ENCODE data around the gene LBH.

The LBH gene

GRCh38 chr2:30282721-30283120 lies 51.4 kb downstream of the LBH start:
- Histone ChIP-seq H3K4me3 (ENCODE audit: low read length) (no peak overlapping the region), H3K9ac (ENCODE audit: low read depth, low read length) (no peak overlapping the region), H3K4me1 (ENCODE audit: insufficient read depth, low read length) (peaks cover 13% of the 10 kb centered on the region), H3K27ac (ENCODE audit: low read depth, low read length) (no peak overlapping the region), H3K9me3 (ENCODE audit: insufficient read depth, low read depth, low read length) (no peaks in the 10 kb centered on the region), H3K36me3 (ENCODE audit: insufficient read depth, low read length) (no peaks in the 10 kb centered on the region), H3K27me3 (ENCODE audit: insufficient read depth, low read length) (no peaks in the 10 kb centered on the region)
- 94% methylated on average over 4 of the region's 4 CpGs for WGBS

GRCh38 chr2:30283931-30284565 lies 52.7 kb downstream of the LBH start:
- Histone ChIP-seq H3K9ac (ENCODE audit: low read depth, low read length) (no peak overlapping the region), H3K4me3 (ENCODE audit: low read length) (no peak overlapping the region), H3K27me3 (ENCODE audit: insufficient read depth, low read length) (no peaks in the 10 kb centered on the region), H3K9me3 (ENCODE audit: insufficient read depth, low read depth, low read length) (no peaks in the 10 kb centered on the region), H3K36me3 (ENCODE audit: insufficient read depth, low read length) (no peaks in the 10 kb centered on the region), H3K4me1 (ENCODE audit: insufficient read depth, low read length) (peaks cover 27% of the 10 kb centered on the region), H3K27ac (ENCODE audit: low read depth, low read length) (no peak overlapping the region)
- 81% methylated on average over 14 of the region's 14 CpGs for WGBS

- Histone ChIP-seq H3K36me3 (ENCODE audit: insufficient read depth, low read length) (no peaks in the 10 kb centered on the region), H3K9me3 (ENCODE audit: insufficient read depth, low read depth, low read length) (no peaks in the 10 kb centered on the region), H3K27me3 (ENCODE audit: insufficient read depth, low read length) (no peaks in the 10 kb centered on the region), H3K4me3 (ENCODE audit: low read length) (no peak overlapping the region), H3K4me1 (ENCODE audit: insufficient read depth, low read length) (peaks cover 28% of the 10 kb centered on the region), H3K9ac (ENCODE audit: low read depth, low read length) (no peak overlapping the region), H3K27ac (ENCODE audit: low read depth, low read length) (no peak overlapping the region)
- 100% methylated on average over 2 of the region's 3 CpGs for WGBS
Measured at GRCh38 chr2:30285758-30286157, 54.4 kb downstream of the LBH start.

GRCh38 chr2:30287190-30287840 lies 56.0 kb downstream of the LBH start:
- no CpG with 5 or more reads among the region's 1 CpG for WGBS

GRCh38 chr2:30287857-30288513 lies 56.7 kb downstream of the LBH start:
- Histone ChIP-seq H3K9ac (ENCODE audit: low read depth, low read length) (no peak overlapping the region), H3K27ac (ENCODE audit: low read depth, low read length) (peak overlapping the region; percentile 54), H3K36me3 (ENCODE audit: insufficient read depth, low read length) (no peaks in the 10 kb centered on the region), H3K4me1 (ENCODE audit: insufficient read depth, low read length) (peaks cover 28% of the 10 kb centered on the region), H3K9me3 (ENCODE audit: insufficient read depth, low read depth, low read length) (no peaks in the 10 kb centered on the region), H3K27me3 (ENCODE audit: insufficient read depth, low read length) (no peaks in the 10 kb centered on the region), H3K4me3 (ENCODE audit: low read length) (no peak overlapping the region)
- WGBS = 75% methylated on average over 3 of the region's 4 CpGs

More at GRCh38 chr2:30287190-30287840, 56.0 kb downstream of the LBH start:
- Histone ChIP-seq H3K27me3 (ENCODE audit: insufficient read depth, low read length) (no peaks in the 10 kb centered on the region), H3K4me3 (ENCODE audit: low read length) (no peak overlapping the region), H3K4me1 (ENCODE audit: insufficient read depth, low read length) (peaks cover 28% of the 10 kb centered on the region), H3K36me3 (ENCODE audit: insufficient read depth, low read length) (no peaks in the 10 kb centered on the region), H3K9me3 (ENCODE audit: insufficient read depth, low read depth, low read length) (no peaks in the 10 kb centered on the region), H3K27ac (ENCODE audit: low read depth, low read length) (no peak overlapping the region; the same call in 1 of the 2 replicates), H3K9ac (ENCODE audit: low read depth, low read length) (no peak overlapping the region)

- no peaks in the 10 kb centered on the region for H3K27me3 ChIP-seq (ENCODE audit: insufficient read depth, low read length)
- H3K4me1 ChIP-seq (ENCODE audit: insufficient read depth, low read length) = peaks cover 33% of the 10 kb centered on the region
- no peak overlapping the region for H3K9ac ChIP-seq (ENCODE audit: low read depth, low read length)
- no peaks in the 10 kb centered on the region for H3K9me3 ChIP-seq (ENCODE audit: insufficient read depth, low read depth, low read length)
- peak overlapping the region; percentile 54 for H3K27ac ChIP-seq (ENCODE audit: low read depth, low read length)
- H3K4me3 ChIP-seq (ENCODE audit: low read length) = no peak overlapping the region
- 41% methylated on average over 2 of the region's 2 CpGs for WGBS
- no peaks in the 10 kb centered on the region for H3K36me3 ChIP-seq (ENCODE audit: insufficient read depth, low read length)
Measured at GRCh38 chr2:30288561-30288960, 57.2 kb downstream of the LBH start.

- Histone ChIP-seq H3K27ac (ENCODE audit: low read depth, low read length) (no peak overlapping the region), H3K9ac (ENCODE audit: low read depth, low read length) (no peak overlapping the region), H3K4me1 (ENCODE audit: insufficient read depth, low read length) (peaks cover 13% of the 10 kb centered on the region), H3K4me3 (ENCODE audit: low read length) (no peak overlapping the region), H3K36me3 (ENCODE audit: insufficient read depth, low read length) (no peaks in the 10 kb centered on the region), H3K9me3 (ENCODE audit: insufficient read depth, low read depth, low read length) (no peaks in the 10 kb centered on the region), H3K27me3 (ENCODE audit: insufficient read depth, low read length) (no peaks in the 10 kb centered on the region)
- WGBS = 84% methylated on average over 12 of the region's 12 CpGs
Measured at GRCh38 chr2:30293303-30293921, 62.1 kb downstream of the LBH start.

- Histone ChIP-seq H3K9ac (ENCODE audit: low read depth, low read length) (no peak overlapping the region), H3K36me3 (ENCODE audit: insufficient read depth, low read length) (no peaks in the 10 kb centered on the region), H3K9me3 (ENCODE audit: insufficient read depth, low read depth, low read length) (no peaks in the 10 kb centered on the region), H3K4me1 (ENCODE audit: insufficient read depth, low read length) (peaks cover 6% of the 10 kb centered on the region), H3K27ac (ENCODE audit: low read depth, low read length) (no peak overlapping the region), H3K4me3 (ENCODE audit: low read length) (no peak overlapping the region), H3K27me3 (ENCODE audit: insufficient read depth, low read length) (no peaks in the 10 kb centered on the region)
- WGBS = 93% methylated on average over 4 of the region's 5 CpGs
Measured at GRCh38 chr2:30294133-30294532, 62.8 kb downstream of the LBH start.

- no peak overlapping the region for H3K4me3 ChIP-seq (ENCODE audit: low read length)
- H3K27ac ChIP-seq (ENCODE audit: low read depth, low read length) = no peak overlapping the region
- no peak overlapping the region for H3K9ac ChIP-seq (ENCODE audit: low read depth, low read length)
- no peaks in the 10 kb centered on the region for H3K36me3 ChIP-seq (ENCODE audit: insufficient read depth, low read length)
- peaks cover 25% of the 10 kb centered on the region for H3K4me1 ChIP-seq (ENCODE audit: insufficient read depth, low read length)
- H3K27me3 ChIP-seq (ENCODE audit: insufficient read depth, low read length) = no peaks in the 10 kb centered on the region
- H3K9me3 ChIP-seq (ENCODE audit: insufficient read depth, low read depth, low read length) = no peaks in the 10 kb centered on the region
Measured at GRCh38 chr2:30296496-30296895, 65.2 kb downstream of the LBH start.

- 95% methylated on average over 6 of the region's 6 CpGs for WGBS
- Histone ChIP-seq H3K36me3 (ENCODE audit: insufficient read depth, low read length) (no peaks in the 10 kb centered on the region), H3K4me1 (ENCODE audit: insufficient read depth, low read length) (peaks cover 35% of the 10 kb centered on the region), H3K27me3 (ENCODE audit: insufficient read depth, low read length) (peaks cover 11% of the 10 kb centered on the region), H3K9me3 (ENCODE audit: insufficient read depth, low read depth, low read length) (no peaks in the 10 kb centered on the region), H3K27ac (ENCODE audit: low read depth, low read length) (no peak overlapping the region), H3K4me3 (ENCODE audit: low read length) (no peak overlapping the region), H3K9ac (ENCODE audit: low read depth, low read length) (no peak overlapping the region)
Measured at GRCh38 chr2:30298302-30298701, 67.0 kb downstream of the LBH start.

GRCh38 chr2:30300122-30300455 lies 68.8 kb downstream of the LBH start:
- WGBS = 53% methylated on average over 3 of the region's 3 CpGs
- Histone ChIP-seq H3K9ac (ENCODE audit: low read depth, low read length) (no peak overlapping the region), H3K27ac (ENCODE audit: low read depth, low read length) (no peak overlapping the region)

More at GRCh38 chr2:30300122-30300455, 68.8 kb downstream of the LBH start:
- H3K4me3 ChIP-seq (ENCODE audit: low read length) = no peak overlapping the region
- peaks cover 32% of the 10 kb centered on the region for H3K4me1 ChIP-seq (ENCODE audit: insufficient read depth, low read length)
- no peaks in the 10 kb centered on the region for H3K36me3 ChIP-seq (ENCODE audit: insufficient read depth, low read length)
- H3K9me3 ChIP-seq (ENCODE audit: insufficient read depth, low read depth, low read length) = no peaks in the 10 kb centered on the region
- H3K27me3 ChIP-seq (ENCODE audit: insufficient read depth, low read length) = peaks cover 13% of the 10 kb centered on the region

Measured in HUES64 (cell line).